SW 1271 (cell line): ENCODE results near the gene WDFY1.

Experiments used
- DNase-seq, 2 experiments: peaks; one replicate each; lab custom pipeline; 2025; lab: John Stamatoyannopoulos, UW

The WDFY1 gene

GRCh38 chr2:223856584-223856983 is 88.6 kb downstream of the WDFY1 start:
- no peak for DNase-seq

GRCh38 chr2:223856021-223856420 is 89.1 kb downstream of the WDFY1 start:
- DNase-seq = no peak

- no peak for DNase-seq
Measured at GRCh38 chr2:223855426-223855825, 89.7 kb downstream of the WDFY1 start.

GRCh38 chr2:223854741-223855140 is 90.4 kb downstream of the WDFY1 start:
- no peak for DNase-seq

GRCh38 chr2:223853425-223853837 is 91.7 kb downstream of the WDFY1 start:
- DNase-seq = no peak

GRCh38 chr2:223852281-223852795 is 92.8 kb downstream of the WDFY1 start:
- DNase-seq = no peak

- no peak for DNase-seq
Measured at GRCh38 chr2:223847410-223847809, 97.7 kb downstream of the WDFY1 start.

GRCh38 chr2:223846515-223846914 is 98.6 kb downstream of the WDFY1 start:
- DNase-seq = no peak

- no peak for DNase-seq
Measured at GRCh38 chr2:223841436-223842190, 103.5 kb downstream of the WDFY1 start.

- DNase-seq = peak; percentile 17 to 70
Measured at GRCh38 chr2:223837287-223838061, 107.7 kb downstream of the WDFY1 start, which contains the start of gene AP1S3. TSS of gene AP1S3 (minus strand) at chr2:223837582. CDS start at chr2:223837450, 132 bp downstream.

GRCh38 chr2:223835701-223836532 is 109.2 kb downstream of the WDFY1 start:
- no peak for DNase-seq

- DNase-seq = no peak
Measured at GRCh38 chr2:223834431-223834830, 110.7 kb downstream of the WDFY1 start.

- DNase-seq = no peak
Measured at GRCh38 chr2:223832241-223832903, 112.8 kb downstream of the WDFY1 start.

- DNase-seq = no peak
Measured at GRCh38 chr2:223829128-223829527, 116.0 kb downstream of the WDFY1 start.

GRCh38 chr2:223828314-223828713 is 116.8 kb downstream of the WDFY1 start:
- no peak for DNase-seq

- DNase-seq = no peak
Measured at GRCh38 chr2:223826995-223827394, 118.1 kb downstream of the WDFY1 start.
